Stimulated activated CD8-positive, alpha-beta memory T cell treated with anti-CD3 and anti-CD28 coated beads, Interleukin-7, amount 100 ng/mL, for 24 hours (primary cell): Measurements from ENCODE around the gene FOSL1.

ENCODE experiments used
- DNase-seq: peaks from one replicate; pipeline ENCODE4 v3.0.0-alpha.2; 2020; ENCODE audit warnings: low read depth

FOSL1 gene

DNA sequence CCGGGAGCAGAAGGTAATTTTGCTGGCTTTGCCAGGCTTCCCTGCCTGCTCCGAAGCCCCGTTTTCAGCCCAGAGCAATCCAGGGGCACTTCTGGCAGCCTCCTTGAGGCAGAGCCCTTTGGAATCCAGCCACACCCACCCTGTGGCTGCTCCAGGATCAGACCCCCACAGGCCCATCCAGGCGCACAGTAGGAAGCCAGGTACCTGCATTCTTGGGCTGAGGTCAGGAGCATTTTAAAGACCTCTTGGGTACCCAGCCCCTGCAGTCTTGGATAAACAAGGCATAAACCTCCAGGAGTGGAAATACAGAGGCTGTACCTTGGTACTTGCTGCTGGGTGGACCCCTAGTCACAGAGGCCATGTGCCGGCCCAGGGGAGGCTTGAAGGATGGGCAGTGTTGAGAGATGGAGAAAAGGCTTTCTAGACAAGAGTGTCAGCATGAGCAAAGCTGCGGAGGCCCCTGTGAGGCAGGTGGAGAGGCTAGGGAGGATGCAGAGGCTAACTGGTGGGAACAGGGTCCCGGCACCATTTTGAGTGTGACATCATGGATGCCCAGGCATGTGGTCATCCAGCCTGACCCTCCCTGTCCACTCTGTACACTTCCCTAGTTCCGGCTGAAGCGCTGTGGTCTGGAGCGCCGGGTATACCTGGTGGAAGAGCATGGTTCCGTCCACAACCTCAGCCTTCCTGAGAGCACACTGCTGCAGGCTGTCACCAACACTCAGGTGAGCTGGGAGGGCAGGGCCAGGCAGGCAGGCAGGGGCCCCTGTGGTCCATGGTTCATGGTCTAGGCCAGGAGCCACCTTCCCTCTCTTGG, 36.1 kb downstream of the FOSL1 start:
- DNase-seq, result no peak

DNA sequence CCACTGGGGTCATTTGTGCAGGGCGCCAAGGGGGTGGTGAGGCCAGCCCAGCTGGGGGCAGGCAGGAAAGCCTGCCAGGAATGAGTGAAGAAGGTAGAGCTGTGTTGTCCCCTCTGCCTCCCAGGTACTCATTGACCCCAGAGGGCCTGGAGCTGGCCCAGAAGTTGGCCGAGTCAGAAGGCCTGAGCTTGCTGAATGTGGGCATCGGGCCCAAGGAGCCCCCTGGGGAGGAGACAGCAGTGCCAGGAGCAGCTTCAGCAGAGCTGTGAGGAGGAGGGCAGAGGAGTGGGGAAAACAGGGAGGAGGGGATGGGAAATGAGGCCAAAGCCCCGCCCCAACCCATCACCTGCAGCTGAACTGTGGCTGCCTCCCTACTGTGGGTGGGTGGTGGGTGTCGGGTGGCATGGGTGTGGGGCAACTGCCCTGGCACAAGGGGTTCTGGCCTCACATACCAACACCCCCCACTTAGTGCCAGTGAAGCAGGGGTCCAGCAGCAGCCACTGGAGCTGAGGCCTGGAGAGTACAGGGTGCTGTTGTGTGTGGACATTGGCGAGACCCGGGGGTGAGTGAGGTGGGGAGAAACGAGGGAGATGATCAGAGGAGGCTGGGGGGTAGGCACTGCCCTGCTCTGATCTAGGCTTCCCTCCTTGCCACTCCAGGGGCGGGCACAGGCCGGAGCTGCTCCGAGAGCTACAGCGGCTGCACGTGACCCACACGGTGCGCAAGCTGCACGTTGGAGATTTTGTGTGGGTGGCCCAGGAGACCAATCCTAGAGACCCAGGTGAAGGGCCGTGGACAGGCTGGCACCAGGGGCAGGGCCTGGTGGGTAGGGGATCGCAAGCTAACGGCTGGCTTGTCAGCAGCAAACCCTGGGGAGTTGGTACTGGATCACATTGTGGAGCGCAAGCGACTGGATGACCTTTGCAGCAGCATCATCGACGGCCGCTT, 37.0 kb downstream of the FOSL1 start:
- no peak for DNase-seq

DNA sequence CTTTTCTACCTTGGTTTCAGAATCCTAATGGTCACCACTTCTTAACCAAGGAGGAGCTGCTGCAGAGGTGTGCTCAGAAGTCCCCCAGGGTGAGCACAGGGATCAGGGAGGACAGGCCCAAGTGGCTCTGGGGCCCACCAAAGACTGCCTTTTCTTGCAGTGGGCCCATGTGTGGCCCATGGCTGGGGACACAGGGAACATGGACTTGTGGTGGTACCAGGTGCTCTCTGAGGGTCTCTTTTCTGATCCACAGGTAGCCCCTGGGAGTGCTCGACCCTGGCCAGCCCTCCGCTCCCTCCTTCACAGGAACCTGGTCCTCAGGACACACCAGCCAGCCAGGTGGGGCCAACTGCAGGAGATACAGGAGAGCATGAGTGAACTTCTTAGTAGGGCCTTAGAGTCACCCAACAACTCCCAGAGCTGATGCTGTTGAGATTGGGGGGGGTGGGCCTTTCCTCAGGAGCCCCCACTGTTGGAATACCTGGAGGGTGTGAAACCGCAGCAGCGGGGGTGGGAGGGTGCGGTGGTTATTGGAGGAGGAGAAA, 37.9 kb downstream of the FOSL1 start:
- no peak for DNase-seq

DNA sequence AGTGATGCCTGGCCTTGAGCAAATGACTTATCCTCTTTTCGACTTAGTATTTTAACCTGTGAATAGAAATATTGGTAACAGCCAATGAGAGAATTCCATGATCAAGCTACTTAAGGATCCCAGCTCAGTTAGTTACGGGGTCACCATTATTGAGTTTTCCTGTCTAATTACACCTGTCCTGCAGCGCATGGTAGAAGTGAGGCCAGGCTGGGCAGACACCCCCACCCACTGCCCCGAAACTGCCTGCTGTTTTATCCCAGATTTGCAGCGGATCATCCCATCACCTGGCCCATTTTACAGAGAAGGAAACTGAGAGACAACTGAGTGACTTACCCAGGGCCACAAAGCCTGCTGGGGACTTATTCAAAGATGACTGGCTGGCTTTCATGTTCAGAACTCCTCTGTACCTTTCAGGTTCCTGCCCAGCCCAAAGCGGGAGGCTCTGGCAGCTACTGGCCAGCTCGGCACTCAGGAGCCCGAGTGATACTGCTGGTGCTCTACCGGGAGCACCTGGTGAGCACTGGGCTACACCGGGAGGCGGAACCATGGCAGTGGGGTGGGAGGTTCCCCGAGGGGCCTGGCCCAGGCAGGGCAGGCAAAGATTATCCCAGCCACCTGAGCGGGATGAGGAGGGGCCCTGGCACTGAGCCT, 38.5 kb downstream of the FOSL1 start:
- DNase-seq, result no peak

DNA sequence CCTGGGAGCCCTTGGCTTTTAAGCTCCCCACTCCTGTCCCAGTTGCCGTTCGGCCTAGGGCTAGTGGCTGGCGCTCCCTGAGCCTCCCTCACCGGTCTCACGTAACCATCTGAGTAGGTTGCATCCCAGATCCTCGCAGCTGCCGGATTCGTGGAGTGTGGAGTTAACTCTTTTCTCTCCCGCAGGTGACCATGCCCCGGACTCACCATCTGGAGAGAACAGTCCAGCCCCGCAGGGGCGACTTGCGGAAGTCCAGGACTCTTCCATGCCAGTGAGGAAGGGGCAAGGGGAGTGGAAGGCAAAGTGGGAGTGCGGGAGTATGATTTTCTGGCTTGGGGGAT, 39.1 kb downstream of the FOSL1 start:
- no peak for DNase-seq

DNA sequence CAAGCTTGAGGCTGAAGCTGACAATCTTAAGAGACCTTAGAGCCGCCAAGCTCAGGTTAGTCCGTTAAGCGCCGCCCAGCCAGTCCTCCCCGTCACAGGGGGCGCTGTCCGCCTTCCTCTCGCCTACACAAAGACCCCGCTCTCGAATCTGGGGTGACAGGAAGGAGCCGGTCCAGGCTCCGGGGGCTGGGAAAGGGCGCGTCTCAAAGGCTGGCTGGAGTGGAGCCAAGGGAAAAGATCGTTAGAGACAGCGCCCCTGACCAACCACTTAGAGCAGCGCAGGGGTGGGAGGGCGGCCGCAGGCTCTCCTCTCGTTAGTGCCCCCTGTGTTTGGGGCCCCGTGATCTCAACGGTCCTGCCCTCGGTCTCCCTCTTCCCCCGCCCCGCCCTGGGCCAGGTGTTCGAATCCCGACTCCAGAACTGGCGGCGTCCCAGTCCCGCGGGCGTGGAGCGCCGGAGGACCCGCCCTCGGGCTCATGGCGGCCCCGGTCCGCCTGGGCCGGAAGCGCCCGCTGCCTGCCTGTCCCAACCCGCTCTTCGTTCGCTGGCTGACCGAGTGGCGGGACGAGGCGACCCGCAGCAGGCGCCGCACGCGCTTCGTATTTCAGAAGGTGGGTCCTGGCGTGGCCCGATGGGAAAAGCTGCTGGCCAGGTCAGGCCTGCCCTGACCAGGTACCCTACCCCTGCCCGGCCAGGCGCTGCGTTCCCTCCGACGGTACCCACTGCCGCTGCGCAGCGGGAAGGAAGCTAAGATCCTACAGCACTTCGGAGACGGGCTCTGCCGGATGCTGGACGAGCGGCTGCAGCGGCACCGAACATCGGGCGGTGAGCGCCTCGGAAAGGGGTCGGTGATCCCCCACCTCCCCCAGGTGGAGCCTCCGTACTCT, 39.7 kb downstream of the FOSL1 start, which contains the start of gene MUS81:
Gene MUS81, plus strand, starts transcription at position 156 of the 887 bp plus-strand sequence. Its CDS starts 321 bp downstream, at position 477.
- DNase-seq, result peak; percentile 96

DNA sequence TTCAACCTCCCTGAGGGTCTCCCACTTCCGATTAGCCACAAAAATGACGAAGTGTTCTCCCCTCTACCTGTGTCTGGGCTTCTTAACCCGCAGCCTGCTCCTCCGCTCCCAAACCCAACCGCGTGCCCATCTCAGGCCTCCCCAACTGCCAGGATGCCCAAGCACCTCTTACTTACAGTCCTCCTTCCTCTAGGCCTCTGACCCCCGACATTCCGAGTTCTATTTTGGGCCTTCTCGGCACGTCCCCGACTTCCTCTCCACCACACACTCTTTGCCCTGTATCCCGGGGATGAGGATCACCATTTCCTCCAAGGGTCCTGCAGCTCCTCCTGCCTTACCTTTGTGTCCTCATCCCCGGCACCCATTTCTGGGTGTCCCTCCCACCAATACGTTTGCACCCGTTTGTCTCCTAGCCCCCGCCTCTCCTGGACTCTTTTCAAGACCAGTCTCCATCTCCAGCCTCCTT, 40.3 kb downstream of the FOSL1 start:
- no peak for DNase-seq

DNA sequence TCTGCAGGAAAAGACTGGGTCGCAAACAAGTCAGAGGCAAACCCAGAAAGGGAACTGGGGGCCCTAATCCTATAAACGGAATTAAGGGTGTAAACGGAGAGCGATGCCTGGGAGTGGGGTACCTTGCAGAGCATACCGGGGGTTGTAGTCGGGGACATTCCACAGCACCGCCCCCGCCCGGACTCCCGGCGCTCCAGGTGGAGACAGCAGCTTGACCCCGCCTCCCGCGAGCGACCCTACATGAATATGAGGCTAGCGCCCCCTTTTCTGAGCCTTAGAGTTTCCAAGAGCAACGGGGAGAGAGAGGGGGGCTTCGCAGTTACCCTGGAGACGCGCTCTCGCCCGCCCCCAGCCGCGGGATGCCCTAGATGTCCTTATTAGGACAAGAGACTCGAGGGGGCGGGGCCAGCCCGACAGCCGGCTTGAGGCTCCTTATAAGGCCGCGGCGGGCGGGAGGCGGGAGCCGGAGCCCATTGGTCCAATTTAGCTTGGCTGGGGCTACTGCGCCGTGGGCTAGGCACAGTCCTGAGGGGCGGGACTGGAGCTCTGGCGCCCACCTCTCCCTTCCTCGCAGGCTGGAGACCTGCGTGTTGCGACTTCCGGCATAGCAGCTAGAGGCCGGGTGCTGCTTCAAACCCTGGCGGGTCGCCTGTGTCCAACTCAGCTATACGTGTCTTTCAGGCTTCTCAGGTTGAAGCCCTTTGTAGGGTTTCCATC, 40.9 kb downstream of the FOSL1 start:
- DNase-seq, result peak; percentile 95

DNA sequence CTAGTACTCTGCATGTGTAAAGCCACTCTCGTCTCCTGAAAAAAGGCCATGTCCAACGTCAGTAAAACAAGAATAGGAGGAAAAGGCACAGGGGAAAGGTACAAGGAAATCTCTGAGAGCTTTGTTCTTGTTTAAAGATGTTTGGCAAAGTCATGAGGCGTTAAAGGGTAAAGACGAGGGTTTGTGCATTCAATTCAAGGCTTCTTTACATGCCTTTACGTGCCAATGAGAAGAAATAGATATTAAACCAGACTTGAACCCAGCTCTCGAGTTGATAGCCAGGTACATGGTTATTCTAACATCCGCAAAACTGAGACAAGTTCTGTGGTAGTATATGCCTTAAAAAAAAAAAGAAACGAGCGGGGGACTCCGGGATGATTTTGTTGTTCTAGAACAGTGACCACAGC, 41.5 kb downstream of the FOSL1 start:
- no peak for DNase-seq

DNA sequence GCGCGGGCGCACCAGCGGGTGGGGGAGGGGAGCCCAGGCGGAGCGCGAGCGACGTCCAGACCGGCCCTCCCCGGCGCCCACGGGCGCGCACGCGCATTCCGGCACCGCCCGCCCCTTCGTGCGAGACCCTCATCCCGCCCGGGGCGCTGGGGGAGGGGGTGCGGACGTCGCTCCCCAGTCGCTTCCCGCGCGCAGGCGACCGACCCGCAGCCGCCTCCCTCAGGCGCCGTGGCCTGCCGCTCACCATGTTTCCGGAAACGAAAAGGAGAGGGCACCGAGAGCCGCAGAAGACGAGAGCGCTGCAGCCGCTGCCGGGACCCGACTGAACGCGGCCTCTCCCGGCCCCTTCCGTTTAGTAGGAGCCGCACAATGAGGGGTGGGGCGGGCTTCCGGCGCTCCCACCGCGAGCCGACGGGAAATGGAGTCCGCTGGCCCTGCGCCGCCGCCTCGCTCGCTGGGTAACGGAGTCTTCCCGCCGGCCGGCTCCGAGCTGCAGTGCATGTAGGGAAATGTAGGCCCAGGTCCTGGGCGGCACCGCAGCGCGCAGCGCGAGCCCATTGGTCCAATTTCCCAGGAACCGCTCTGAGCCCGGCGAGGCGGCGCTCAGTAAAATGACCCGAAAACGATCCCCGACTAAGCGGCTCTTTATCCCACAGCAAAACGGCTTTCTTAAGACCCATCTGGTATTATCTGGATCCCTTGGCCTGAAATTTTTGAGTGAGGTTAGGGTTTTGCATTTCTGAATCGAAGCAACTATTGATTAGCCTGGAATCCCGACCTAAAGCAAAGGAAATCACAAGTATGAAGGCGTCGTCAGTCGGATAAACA, 42.1 kb downstream of the FOSL1 start, which contains the start of gene CFL1:
Gene CFL1, minus strand, starts transcription at position 328 of the 828 bp plus-strand sequence. Its CDS starts 81 bp downstream, at position 247.
- peak; percentile 87 for DNase-seq

DNA sequence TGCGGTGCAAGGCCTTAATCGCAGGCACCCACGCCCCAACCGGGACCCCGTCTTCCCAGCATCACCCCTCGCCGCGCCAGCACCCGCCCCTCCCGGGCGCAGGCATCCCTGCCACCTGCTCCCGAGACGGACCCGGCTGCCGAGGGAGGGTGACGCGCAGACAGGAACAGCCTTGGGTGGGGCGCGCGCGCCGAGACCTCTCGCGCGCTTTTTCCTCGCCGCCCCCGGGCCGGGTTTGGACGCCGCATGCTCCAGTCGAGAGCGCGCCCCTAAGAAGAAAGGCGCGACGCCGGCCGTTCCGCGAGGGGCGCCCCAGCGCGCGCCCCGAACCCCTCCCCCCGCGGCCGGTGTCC, 42.7 kb downstream of the FOSL1 start:
- DNase-seq, result no peak

DNA sequence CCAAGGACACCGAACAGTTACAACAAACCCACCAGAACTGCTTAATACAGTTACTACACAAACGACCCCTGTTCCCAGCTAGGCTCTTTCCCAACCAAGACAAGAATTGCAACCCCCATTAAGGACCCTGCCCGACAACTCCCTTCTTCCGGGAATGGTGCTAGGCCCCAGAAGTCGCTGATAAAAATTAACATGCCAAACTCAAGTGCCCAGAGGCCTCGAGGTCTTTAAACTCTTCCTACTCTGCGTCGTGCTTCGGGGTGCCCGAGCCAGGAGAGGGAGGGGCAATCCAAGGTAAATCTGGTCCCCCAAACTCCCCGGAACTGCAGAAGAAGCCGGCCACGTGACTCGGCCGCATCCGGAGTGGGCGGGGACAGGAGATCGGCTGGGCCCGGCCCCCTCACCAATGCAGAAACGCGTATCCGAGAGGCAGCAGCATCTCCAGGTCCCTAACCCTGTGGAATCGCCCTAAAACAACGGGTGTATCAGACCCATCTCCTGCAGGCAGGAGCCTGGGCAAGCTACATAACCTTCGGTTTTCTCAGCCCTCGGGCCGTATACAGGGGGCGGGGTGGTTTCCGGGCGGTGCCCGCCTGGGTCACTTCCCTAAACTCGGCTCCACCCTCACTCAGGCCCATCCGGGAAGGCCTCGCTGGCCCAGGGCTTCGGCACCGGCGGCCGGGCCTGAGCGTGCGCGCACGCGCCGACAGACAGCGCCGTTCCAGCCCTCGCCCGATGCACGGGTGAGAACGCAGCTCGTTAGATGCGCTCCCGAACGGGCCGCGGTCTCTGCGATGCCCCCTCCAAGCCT, 43.3 kb downstream of the FOSL1 start:
- peak; percentile 70 for DNase-seq

DNA sequence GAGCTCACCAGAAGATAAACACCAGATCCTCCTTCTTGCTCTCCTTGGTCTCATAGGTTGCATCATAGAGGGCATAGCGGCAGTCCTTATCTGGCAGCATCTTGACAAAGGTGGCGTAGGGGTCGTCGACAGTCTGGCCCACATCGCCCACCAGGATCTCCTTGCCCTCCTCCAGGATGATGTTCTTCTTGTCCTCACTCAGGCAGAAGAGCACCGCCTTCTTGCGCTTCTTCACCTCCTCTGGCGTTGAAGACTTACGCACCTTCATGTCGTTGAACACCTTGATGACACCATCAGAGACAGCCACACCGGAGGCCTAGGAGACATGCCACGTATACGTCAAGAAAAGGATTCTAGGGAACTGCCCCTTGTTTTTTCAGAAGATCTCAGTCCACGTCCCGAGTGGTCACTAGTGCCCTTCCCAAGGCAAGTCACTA, 44.2 kb downstream of the FOSL1 start:
- DNase-seq, result no peak

DNA sequence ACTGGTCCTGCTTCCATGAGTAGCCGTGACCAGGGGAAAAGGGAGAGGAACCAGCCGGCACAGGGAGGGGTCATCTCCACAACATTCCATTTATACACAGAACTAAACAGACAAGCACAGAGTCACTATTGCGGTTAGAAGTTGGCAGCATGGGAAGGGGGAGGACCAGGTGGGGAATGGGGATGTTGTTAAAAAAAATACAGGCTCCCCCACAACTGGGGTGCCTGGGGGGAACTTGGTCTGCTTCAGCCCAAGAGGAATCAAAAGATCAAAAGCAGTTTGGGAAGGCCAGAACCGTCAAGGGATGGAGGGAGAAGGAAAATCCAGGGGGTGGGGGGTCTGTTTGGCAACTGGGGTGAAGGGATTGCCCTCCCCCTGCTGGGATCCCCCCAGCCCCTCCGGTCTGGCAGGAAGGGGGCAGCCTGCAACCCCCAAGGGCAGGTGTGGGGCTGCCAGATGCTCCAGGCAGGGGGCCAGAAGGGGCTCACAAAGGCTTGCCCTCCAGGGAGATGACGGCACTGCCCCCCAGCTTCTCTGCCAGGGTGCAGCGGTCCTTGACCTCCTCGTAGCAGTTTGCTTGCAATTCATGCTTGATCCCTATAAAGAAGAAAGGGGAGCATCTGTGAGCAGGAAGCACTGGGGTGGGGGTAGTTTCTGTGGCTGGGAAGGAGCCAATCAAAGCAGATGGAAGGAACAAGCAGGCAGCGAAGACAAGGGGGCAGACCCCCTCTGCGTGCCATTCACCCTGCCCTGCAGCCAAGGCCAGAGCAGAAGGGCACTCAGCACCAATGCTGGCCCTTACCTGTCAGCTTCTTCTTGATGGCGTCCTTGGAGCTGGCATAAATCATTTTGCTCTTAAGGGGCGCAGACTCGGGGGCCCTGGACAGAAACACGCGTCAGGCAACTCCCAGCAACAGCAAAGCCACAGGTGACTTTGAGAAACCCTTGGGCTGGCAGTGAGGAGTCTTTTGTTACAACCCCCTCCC, 45.0 kb downstream of the FOSL1 start:
- no peak for DNase-seq

DNA sequence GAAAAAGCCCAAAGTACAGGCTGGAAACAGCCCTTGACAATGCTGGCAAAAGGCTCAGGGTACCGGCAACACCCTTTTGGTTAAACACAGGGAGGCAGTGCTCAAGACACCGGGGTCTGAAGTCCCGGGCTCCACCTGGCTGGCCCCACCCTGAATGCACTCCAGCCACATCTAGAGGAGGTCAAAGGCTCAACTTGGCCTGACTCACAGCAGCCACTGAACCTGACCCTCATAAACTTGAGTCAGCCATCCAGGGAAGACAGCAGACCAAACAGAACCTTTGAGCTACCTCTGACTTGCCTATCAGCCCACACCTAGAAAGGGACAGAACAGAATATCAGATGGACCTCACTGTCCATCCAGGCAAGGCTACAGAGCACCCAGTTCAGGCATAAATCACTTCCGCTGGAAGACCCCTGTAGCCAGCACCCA, 46.0 kb downstream of the FOSL1 start:
- no peak for DNase-seq

DNA sequence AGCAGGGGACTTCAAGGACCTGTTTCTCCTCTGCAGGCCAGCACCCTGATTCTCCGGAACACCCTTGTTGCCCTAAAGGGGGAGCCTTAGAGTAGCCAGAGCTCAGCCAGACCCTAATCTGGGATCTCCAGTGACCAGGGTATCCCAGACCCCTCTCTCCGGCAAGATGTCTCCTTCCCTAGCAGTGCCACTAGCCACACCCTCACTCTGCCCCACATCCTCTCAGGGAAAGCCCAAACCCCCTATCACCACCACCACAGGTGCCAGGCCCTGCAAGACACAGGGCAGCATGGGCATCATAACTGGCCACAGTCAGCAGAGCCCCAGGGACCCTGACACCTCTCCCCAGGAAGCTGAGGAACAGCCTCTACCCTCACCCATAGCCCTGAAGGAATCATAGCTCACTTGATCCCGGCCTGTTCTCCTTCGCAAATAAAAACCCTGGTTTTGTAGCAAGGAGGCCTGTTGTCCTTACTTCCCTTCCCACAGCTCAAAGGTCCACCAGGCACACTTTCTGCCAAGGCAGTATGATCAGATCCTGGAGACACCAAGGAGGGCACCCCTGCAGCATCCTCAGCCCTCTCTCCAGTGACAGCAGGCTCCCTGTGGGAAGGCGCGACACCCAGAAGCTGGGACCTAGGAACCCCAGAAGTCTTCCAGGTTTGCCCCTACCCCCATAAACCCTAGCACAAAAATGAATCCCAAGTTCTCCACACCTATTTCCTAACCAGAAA, 46.8 kb downstream of the FOSL1 start:
- no peak for DNase-seq
